ENCODE results near the gene LSM12. TPM values are rescaled to one million over a fixed set of nuclear protein-coding genes. Genes with fewer than 3 reads are reported as not detected.

LSM12 gene
- total and polyA plus RNA-seq, 7 experiments from 2014 or later = 29.3 to 72.5 (median 39.9) TPM

- H3K9me3 Mint-ChIP-seq = peaks cover 0 to 4% (median 0%) of the 10 kb centered on the region in 11 donors
- no peaks in the 10 kb centered on the region for H3K9me3 ChIP-seq (ENCODE audit: control insufficient read depth in 2 of 3, low read length in 3 of 3)
- peaks cover 4 to 12% (median 8%) of the 10 kb centered on the region in 5 donors for H3K36me3 Mint-ChIP-seq
- peaks cover 0 to 30% (median 4%) of the 10 kb centered on the region in 5 donors for H3K27me3 Mint-ChIP-seq
- H3K4me1 ChIP-seq (ENCODE audit: control insufficient read depth in 2 of 2, insufficient read depth in 2 of 2, low read length in 2 of 2) = peaks cover 19 to 26% of the 10 kb centered on the region in 2 donors
- H3K4me1 Mint-ChIP-seq = peaks cover 16 to 30% (median 25%) of the 10 kb centered on the region in 7 donors
- peak overlapping the region; percentile 60 for H3K27ac ChIP-seq (ENCODE audit: low read depth, low read length)
- ChIA-PET POLR2A (interaction anchor here (0.6 to 1.0 kb wide), 2 partner anchors 100 to 122 kb away, joined by 3 to 5 read pairs; partner anchors contain the start of gene MPP2), CTCF (interaction anchor here (1.2 kb wide), 1 partner anchor 98 kb away, joined by 4 read pairs; no protein-coding TSS in a partner anchor)
- DNase-seq = peak; percentile 77 to 95 (median 86)
- peak overlapping the region; percentile 89 for H3K4me3 ChIP-seq (ENCODE audit: low read length)
- H3K27me3 ChIP-seq (ENCODE audit: control insufficient read depth in 2 of 2, insufficient read depth in 2 of 2, low read length in 2 of 2) = no peaks in the 10 kb centered on the region
- intact Hi-C loops (cut with micrococcal nuclease) = loop anchor here (1.0 to 5.0 kb wide), 11 partner anchors 8 to 1184 kb away; partner anchors contain the start of genes G6PC3 (in 2 of the 2), HDAC5 (in 2 of the 2), TMEM101 (in 2 of the 2) and BECN1 (in 1 of the 2)
- peak overlapping the region; percentile 86 to 94 (median 90) for H3K4me3 Mint-ChIP-seq
- peak overlapping the region; percentile 44 to 88 (median 68) for H3K27ac Mint-ChIP-seq
- peak; percentile 96 for ATAC-seq
- H3K36me3 ChIP-seq (ENCODE audit: control insufficient read depth in 2 of 3, insufficient read depth in 3 of 3, low read length in 3 of 3) = peaks cover 0 to 4% (median 0%) of the 10 kb centered on the region in 3 experiments
These were observed 59.7 kb downstream of the LSM12 start for GRCh38 chr17:44006598-44007345.

- Mint-ChIP-seq H3K36me3 (peaks cover under 1 to 7% (median 4%) of the 10 kb centered on the region in 5 donors), H3K27ac (peak overlapping the region in 7 of 9 donors; percentile 2 to 80 (median 65)), H3K4me3 (peak overlapping the region; percentile 86 to 94 (median 90)), H3K27me3 (peaks cover 0 to 34% (median 4%) of the 10 kb centered on the region in 5 donors), H3K9me3 (no peaks in the 10 kb centered on the region), H3K4me1 (peaks cover 16 to 30% (median 22%) of the 10 kb centered on the region in 7 donors)
- H3K27ac ChIP-seq (ENCODE audit: low read depth, low read length) = peak overlapping the region; percentile 35
- intact Hi-C loops (cut with micrococcal nuclease) = loop anchor here (1.0 to 5.0 kb wide), 8 partner anchors 8 to 1184 kb away; partner anchors contain the start of genes G6PC3 (in 2 of the 2), TMEM101 (in 2 of the 2), BECN1 (in 1 of the 2) and ETV4 (in 1 of the 2)
- no peaks in the 10 kb centered on the region for H3K36me3 ChIP-seq (ENCODE audit: control insufficient read depth in 2 of 3, insufficient read depth in 3 of 3, low read length in 3 of 3)
- CTCF ChIA-PET = no interaction called here
- DNase-seq (peak in 3 of 9 donors; percentile 31 to 33 (median 32)), ATAC-seq (no peak)
- POLR2A ChIA-PET = no interaction called here
- H3K4me3 ChIP-seq (ENCODE audit: low read length) = peak overlapping the region; percentile 89
- peaks cover 19 to 26% of the 10 kb centered on the region in 2 donors for H3K4me1 ChIP-seq (ENCODE audit: control insufficient read depth in 2 of 2, insufficient read depth in 2 of 2, low read length in 2 of 2)
- no peaks in the 10 kb centered on the region for H3K9me3 ChIP-seq (ENCODE audit: control insufficient read depth in 2 of 3, low read length in 3 of 3)
- no peaks in the 10 kb centered on the region for H3K27me3 ChIP-seq (ENCODE audit: control insufficient read depth in 2 of 2, insufficient read depth in 2 of 2, low read length in 2 of 2)
These were observed 60.2 kb downstream of the LSM12 start for GRCh38 chr17:44006272-44006597.

- ATAC-seq (peak; percentile 10), DNase-seq (peak in 8 of 9 donors; percentile 20 to 39 (median 31))
- Histone ChIP-seq H3K4me3 (ENCODE audit: low read length) (peak overlapping the region; percentile 89), H3K36me3 (ENCODE audit: control insufficient read depth in 2 of 3, insufficient read depth in 3 of 3, low read length in 3 of 3) (no peaks in the 10 kb centered on the region), H3K27me3 (ENCODE audit: control insufficient read depth in 2 of 2, insufficient read depth in 2 of 2, low read length in 2 of 2) (no peaks in the 10 kb centered on the region), H3K9me3 (ENCODE audit: control insufficient read depth in 2 of 3, low read length in 3 of 3) (no peaks in the 10 kb centered on the region), H3K4me1 (ENCODE audit: control insufficient read depth in 2 of 2, insufficient read depth in 2 of 2, low read length in 2 of 2) (peaks cover 19 to 26% of the 10 kb centered on the region in 2 donors), H3K27ac (ENCODE audit: low read depth, low read length) (peak overlapping the region; percentile 35)
- Mint-ChIP-seq H3K9me3 (peaks cover 0 to 1% (median 0%) of the 10 kb centered on the region in 11 donors), H3K4me3 (peak overlapping the region; percentile 86 to 94 (median 90)), H3K27me3 (peaks cover 0 to 34% (median 4%) of the 10 kb centered on the region in 5 donors), H3K36me3 (peaks cover 0 to 4% (median 4%) of the 10 kb centered on the region in 5 donors), H3K27ac (peak overlapping the region in 6 of 9 donors; percentile 28 to 80 (median 66)), H3K4me1 (peaks cover 16 to 30% (median 22%) of the 10 kb centered on the region in 7 donors)
- ChIA-PET POLR2A (no interaction called here), CTCF (no interaction called here)
- intact Hi-C loops (cut with micrococcal nuclease) = loop anchor here (1.0 to 5.0 kb wide), 8 partner anchors 9 to 1183 kb away; partner anchors contain the start of genes G6PC3 (in 2 of the 2), TMEM101 (in 2 of the 2), BECN1 (in 1 of the 2) and ETV4 (in 1 of the 2)
These were observed 60.8 kb downstream of the LSM12 start for GRCh38 chr17:44005527-44006271.

GRCh38 chr17:44004761-44005526 lies 61.5 kb downstream of the LSM12 start:
- peak overlapping the region; percentile 63 for H3K4me3 ChIP-seq (ENCODE audit: low read length)
- DNase-seq (peak in 5 of 9 donors; percentile 11 to 35 (median 24)), ATAC-seq (no peak)
- H3K9me3 ChIP-seq (ENCODE audit: control insufficient read depth in 2 of 3, low read length in 3 of 3) = no peaks in the 10 kb centered on the region
- Mint-ChIP-seq H3K4me3 (peak overlapping the region in 9 of 10 donors; percentile 27 to 94 (median 67)), H3K4me1 (peaks cover 16 to 25% (median 22%) of the 10 kb centered on the region in 7 donors), H3K9me3 (peaks cover 0 to 1% (median 0%) of the 10 kb centered on the region in 11 donors), H3K27me3 (peaks cover 0 to 38% (median 4%) of the 10 kb centered on the region in 5 donors), H3K36me3 (peaks cover 0 to 4% (median 0%) of the 10 kb centered on the region in 5 donors), H3K27ac (no peak overlapping the region)
- H3K36me3 ChIP-seq (ENCODE audit: control insufficient read depth in 2 of 3, insufficient read depth in 3 of 3, low read length in 3 of 3) = no peaks in the 10 kb centered on the region
- ChIA-PET POLR2A (no interaction called here), CTCF (interaction anchor here (1.6 kb wide), 1 partner anchor 125 kb away, joined by 3 read pairs; no protein-coding TSS in a partner anchor)
- no peaks in the 10 kb centered on the region for H3K27me3 ChIP-seq (ENCODE audit: control insufficient read depth in 2 of 2, insufficient read depth in 2 of 2, low read length in 2 of 2)
- peaks cover 19 to 26% of the 10 kb centered on the region in 2 donors for H3K4me1 ChIP-seq (ENCODE audit: control insufficient read depth in 2 of 2, insufficient read depth in 2 of 2, low read length in 2 of 2)
- H3K27ac ChIP-seq (ENCODE audit: low read depth, low read length) = no peak overlapping the region
- intact Hi-C loops (cut with micrococcal nuclease) = loop anchor here in 1 of 2 donors (5.0 kb wide), 2 partner anchors 37 to 1183 kb away; partner anchors contain the start of gene BECN1

- Histone ChIP-seq H3K4me1 (ENCODE audit: control insufficient read depth in 2 of 2, insufficient read depth in 2 of 2, low read length in 2 of 2) (peaks cover 19 to 26% of the 10 kb centered on the region in 2 donors), H3K36me3 (ENCODE audit: control insufficient read depth in 2 of 3, insufficient read depth in 3 of 3, low read length in 3 of 3) (no peaks in the 10 kb centered on the region), H3K9me3 (ENCODE audit: control insufficient read depth in 2 of 3, low read length in 3 of 3) (no peaks in the 10 kb centered on the region), H3K27ac (ENCODE audit: low read depth, low read length) (no peak within 1 kb of the TSS), H3K4me3 (ENCODE audit: low read length) (peak within 1 kb of the TSS; percentile 63), H3K27me3 (ENCODE audit: control insufficient read depth in 2 of 2, insufficient read depth in 2 of 2, low read length in 2 of 2) (no peaks in the 10 kb centered on the region)
- Mint-ChIP-seq H3K27me3 (peaks cover 0 to 40% (median 4%) of the 10 kb centered on the region in 5 donors), H3K27ac (peak within 1 kb of the TSS in 1 of 9 donors; percentile 36), H3K4me1 (peaks cover 16 to 25% (median 22%) of the 10 kb centered on the region in 7 donors), H3K4me3 (peak within 1 kb of the TSS; percentile 27 to 94 (median 68)), H3K9me3 (peaks cover 0 to 1% (median 0%) of the 10 kb centered on the region in 11 donors), H3K36me3 (peaks cover 0 to 2% (median 0%) of the 10 kb centered on the region in 5 donors)
- no peak for DNase-seq
- no peak for ATAC-seq
- ChIA-PET CTCF (interaction anchor here (1.6 kb wide), 1 partner anchor 124 kb away, joined by 3 read pairs; no protein-coding TSS in a partner anchor), POLR2A (no interaction called here)
- intact Hi-C loops (cut with micrococcal nuclease) = no loop called here
These were observed 62.3 kb downstream of the LSM12 start, which contains the start of gene NAGS for GRCh38 chr17:44004077-44004760. Gene NAGS (plus strand): TSS chr17:44004622. CDS start chr17:44004664, 42 bp downstream.
